ENCODE results near the gene FHOD3.

FHOD3 gene

DNA sequence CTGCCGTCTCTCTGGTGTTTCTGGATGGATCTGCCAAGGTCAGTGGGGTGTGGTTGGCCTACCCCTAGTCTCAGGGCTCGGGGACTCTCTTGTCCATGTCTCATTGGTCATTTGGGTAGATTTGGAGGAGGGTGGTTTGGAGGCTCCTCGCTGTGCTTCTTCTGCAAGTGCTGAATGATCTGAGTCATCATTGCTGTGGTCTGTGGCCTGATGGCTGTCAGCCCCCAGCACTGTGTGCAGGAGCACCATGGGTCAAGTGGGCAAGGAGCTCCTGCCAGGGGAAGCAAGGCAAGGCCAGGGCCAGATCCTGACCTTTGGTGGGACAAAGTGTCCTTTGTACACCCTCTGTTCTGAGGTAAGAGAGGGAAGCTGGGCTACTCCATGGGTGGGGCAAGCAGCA lies 221.8 kb downstream of the FHOD3 start:
- no peak for DNase-seq (ENCODE audit: low read depth in 2 of 2)

- no peak for DNase-seq (ENCODE audit: low read depth in 2 of 2)
Observed at GRCh38 chr18:36522509-36522908, 225.0 kb downstream of the FHOD3 start.

DNA sequence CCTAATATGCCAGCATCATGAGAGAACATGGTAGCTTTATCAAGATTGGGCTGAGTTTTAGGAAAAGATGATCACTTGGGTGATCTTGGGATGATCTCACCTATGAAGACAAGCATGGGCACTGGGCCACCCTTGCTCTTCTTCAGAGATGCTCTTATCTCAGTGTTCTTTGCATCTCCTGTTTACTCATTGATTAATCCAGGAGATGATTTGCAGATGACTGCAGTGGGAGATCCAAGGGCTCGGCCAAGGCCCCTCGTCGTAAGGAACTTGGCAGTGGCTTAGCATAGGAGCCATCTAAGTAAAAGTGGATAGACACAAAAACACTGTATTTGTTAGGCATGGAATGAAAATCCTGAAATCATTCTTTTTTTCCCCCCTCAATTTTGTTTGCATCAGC lies 228.4 kb downstream of the FHOD3 start:
- no peak for DNase-seq (ENCODE audit: low read depth in 2 of 2)

GRCh38 chr18:36526611-36527010 lies 229.1 kb downstream of the FHOD3 start:
- no peak for DNase-seq (ENCODE audit: low read depth in 2 of 2)

DNA sequence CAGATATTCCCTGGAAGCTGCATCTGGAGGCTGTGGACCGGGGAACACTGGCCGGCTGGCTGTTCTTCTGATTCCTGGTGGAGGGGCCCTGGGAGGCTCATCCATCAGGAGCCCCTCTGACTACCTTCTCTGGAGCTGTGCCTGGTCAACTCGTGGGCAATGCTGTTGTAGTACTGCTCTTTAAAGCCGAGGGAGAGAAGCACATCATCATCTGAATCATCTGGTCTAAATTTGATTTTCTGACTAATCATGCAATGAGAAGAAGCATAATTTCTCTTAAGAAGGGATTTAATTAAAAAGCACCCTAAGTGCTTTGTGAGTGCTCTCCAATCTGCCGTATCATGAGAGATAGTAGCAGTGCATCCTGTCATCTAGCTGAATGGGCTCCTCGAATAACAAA lies 229.5 kb downstream of the FHOD3 start:
- no peak for DNase-seq (ENCODE audit: low read depth in 2 of 2)

- DNase-seq (ENCODE audit: low read depth in 2 of 2): no peak
Observed at GRCh38 chr18:36527740-36528455, 230.4 kb downstream of the FHOD3 start.

DNA sequence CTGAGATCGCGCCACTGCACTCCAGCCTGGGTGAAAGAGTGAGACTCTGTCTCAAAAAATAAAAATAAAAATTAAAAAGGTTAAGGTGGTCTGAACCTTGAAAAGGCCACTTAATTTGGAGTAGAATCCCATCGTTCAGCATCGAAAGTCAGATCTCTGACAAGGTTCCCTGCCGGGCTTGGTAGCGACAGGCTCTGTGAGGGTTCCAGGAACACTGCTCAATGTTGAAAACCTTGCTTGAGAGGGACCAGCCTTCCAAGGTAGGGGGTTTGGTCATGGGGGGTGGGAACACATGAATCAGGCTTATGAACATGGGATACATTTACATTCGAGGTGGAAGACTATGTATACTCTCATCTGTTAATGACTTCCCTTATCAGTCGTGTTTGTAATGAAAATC lies 232.2 kb downstream of the FHOD3 start:
- no peak for DNase-seq (ENCODE audit: low read depth in 2 of 2)

- DNase-seq (ENCODE audit: low read depth in 2 of 2): no peak
Observed at GRCh38 chr18:36530676-36531405, 233.3 kb downstream of the FHOD3 start.

DNA sequence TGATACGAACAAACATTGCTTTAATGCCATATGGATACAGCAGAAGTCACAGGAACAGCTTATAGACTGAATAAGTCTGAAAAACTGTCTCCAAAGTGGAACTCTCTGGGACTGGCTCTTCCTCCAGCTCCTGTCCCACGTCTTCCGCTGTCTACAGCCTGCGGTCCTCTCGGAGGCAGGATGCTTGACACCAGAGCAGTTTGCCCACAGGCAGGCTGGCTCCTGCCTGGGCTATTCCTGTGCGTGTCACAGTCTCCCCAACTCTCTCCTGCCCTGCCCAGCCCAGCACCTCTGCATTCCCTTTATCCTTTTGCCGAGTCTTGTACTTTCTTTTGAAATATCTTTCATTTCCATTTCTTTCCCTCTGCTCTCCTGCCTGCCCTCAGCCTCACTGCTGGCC lies 234.1 kb downstream of the FHOD3 start:
- DNase-seq (ENCODE audit: low read depth in 2 of 2): no peak

- no peak for DNase-seq (ENCODE audit: low read depth in 2 of 2)
Observed at GRCh38 chr18:36532394-36532793, 234.9 kb downstream of the FHOD3 start.

DNA sequence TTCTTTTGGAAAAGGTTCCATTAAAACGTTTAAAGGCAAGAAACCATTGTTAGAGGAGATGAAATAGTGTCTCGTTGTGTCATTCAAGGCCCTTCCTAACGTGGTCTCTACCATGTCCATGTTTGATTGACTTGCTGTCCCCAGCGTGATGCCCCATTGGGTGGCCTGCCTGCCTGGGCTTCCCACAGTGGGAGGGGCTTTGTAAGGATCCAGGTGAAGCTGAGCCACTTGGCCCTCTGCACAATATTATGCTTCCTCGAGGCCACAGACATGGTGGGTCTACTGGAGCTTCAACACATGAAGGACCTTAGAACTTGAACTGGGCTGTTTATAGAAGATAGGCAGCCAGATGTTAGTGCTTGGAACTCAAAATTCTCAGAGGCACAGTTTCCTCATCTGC lies 235.3 kb downstream of the FHOD3 start:
- DNase-seq (ENCODE audit: low read depth in 2 of 2): no peak

GRCh38 chr18:36533446-36534153 lies 236.1 kb downstream of the FHOD3 start:
- DNase-seq (ENCODE audit: low read depth in 2 of 2): no peak

- DNase-seq (ENCODE audit: low read depth in 2 of 2): no peak
Observed at GRCh38 chr18:36534154-36534688, 236.7 kb downstream of the FHOD3 start.

- DNase-seq (ENCODE audit: low read depth in 2 of 2): no peak
Observed at GRCh38 chr18:36535202-36535935, 237.9 kb downstream of the FHOD3 start.

- no peak for DNase-seq (ENCODE audit: low read depth in 2 of 2)
Observed at GRCh38 chr18:36536426-36536825, 238.9 kb downstream of the FHOD3 start.

DNA sequence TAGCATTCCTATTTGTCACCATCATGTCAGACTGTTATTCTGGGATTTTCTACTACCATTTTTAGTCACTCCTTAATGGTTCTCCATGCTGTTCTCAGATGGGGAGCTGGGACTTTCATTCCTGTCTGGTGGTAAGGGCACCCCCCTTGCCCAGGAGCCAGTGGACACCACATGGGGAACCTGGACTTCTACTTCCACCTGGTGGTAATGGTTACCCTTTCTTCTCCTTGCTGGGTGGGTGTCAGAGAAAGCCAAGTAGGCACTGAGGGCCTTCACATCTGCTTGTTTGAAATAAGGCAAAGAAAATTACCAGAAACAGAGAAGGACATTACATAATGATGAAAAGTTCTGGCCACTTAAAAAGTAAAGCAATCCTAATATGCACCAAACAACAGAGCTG lies 239.8 kb downstream of the FHOD3 start:
- no peak for DNase-seq (ENCODE audit: low read depth in 2 of 2)

GRCh38 chr18:36539674-36540231 lies 242.2 kb downstream of the FHOD3 start:
- DNase-seq (ENCODE audit: low read depth in 2 of 2): no peak

DNA sequence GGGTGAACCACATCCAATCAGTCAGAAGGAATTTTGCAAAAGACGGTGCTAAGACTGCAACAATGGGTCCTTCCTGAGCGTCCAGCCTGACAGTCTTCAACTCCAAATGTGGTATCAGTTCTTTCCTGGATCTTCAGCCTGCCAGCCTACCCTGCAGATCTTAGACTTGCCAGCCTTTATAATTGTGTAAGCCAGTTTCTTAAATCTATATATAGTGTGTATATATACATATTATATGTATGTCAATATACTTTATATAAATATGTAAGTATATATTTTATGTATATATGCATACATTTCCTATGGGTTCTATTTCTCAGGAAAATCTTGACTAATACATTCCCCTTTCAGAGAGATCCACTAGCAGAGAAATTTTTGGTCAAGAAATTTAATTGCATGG lies 245.5 kb downstream of the FHOD3 start:
- DNase-seq (ENCODE audit: low read depth in 2 of 2): no peak

GRCh38 chr18:36543991-36544725 lies 246.6 kb downstream of the FHOD3 start:
- no peak for DNase-seq (ENCODE audit: low read depth in 2 of 2)

DNA sequence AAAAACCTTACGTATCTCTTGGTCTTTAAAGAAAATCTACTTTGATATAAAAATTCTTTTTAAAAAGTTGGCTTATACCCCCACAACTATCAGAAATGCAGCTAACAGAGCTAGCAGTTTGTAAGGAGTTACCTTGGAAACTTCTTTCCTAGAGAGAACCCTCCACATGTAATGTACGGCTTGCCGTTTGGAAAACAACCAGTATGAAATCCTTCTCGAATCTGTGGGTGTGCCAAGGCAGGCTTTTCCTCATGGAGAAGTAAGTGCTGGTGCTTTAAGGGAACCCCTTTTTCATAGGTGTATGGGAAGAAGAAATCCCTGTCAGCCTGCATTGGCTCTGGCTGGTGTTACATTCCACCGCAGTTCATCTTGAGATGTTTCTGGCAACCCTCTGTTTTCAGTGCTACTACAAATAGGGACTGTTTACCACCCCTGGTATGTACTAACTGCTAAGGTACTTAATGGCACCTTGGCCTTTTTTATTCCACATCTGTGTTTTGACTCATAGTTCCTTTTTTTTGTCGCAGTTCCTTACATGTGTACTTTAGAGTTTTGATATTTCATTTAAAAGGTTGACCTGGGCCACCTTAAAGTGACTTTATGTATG lies 248.4 kb downstream of the FHOD3 start:
- no peak for DNase-seq (ENCODE audit: low read depth in 2 of 2)

Measured in stimulated activated CD8-positive, alpha-beta memory T cell treated with anti-CD3 and anti-CD28 coated beads, Interleukin-7, amount 100 ng/mL, for 4 hours (primary cell).